ENCODE data around the gene CAPS.

CAPS gene

GRCh38 chr19:5935473-5936291, 21.6 kb downstream of the CAPS start:
- DNase-seq = no peak

- DNase-seq = no peak
Observed at GRCh38 chr19:5936292-5936592, 22.2 kb downstream of the CAPS start.

- no peak for DNase-seq
Observed at GRCh38 chr19:5937550-5937949, 23.5 kb downstream of the CAPS start.

GRCh38 chr19:5940260-5941208, 26.5 kb downstream of the CAPS start:
- no peak for DNase-seq

- no peak for DNase-seq
Observed at GRCh38 chr19:5941673-5942072, 27.6 kb downstream of the CAPS start.

GRCh38 chr19:5943045-5943444, 29.0 kb downstream of the CAPS start:
- no peak for DNase-seq

GRCh38 chr19:5943623-5944022, 29.6 kb downstream of the CAPS start:
- DNase-seq = no peak

- DNase-seq = no peak
Observed at GRCh38 chr19:5947435-5947834, 33.4 kb downstream of the CAPS start.

GRCh38 chr19:5948752-5949564, 34.9 kb downstream of the CAPS start:
- DNase-seq = no peak

GRCh38 chr19:5949792-5950305, 35.8 kb downstream of the CAPS start:
- no peak for DNase-seq

GRCh38 chr19:5950741-5951140, 36.7 kb downstream of the CAPS start:
- DNase-seq = no peak

- DNase-seq = no peak
Observed at GRCh38 chr19:5951338-5951861, 37.3 kb downstream of the CAPS start.

GRCh38 chr19:5952193-5953029, 38.4 kb downstream of the CAPS start:
- DNase-seq = no peak

GRCh38 chr19:5953030-5953589, 39.1 kb downstream of the CAPS start:
- DNase-seq = no peak

GRCh38 chr19:5953680-5954213, 39.7 kb downstream of the CAPS start:
- DNase-seq = no peak

- DNase-seq = no peak
Observed at GRCh38 chr19:5954293-5954692, 40.2 kb downstream of the CAPS start.

- no peak for DNase-seq
Observed at GRCh38 chr19:5955636-5955935, 41.5 kb downstream of the CAPS start.

GRCh38 chr19:5956323-5956722, 42.3 kb downstream of the CAPS start:
- no peak for DNase-seq

GRCh38 chr19:5956728-5957127, 42.7 kb downstream of the CAPS start:
- DNase-seq = no peak

GRCh38 chr19:5957170-5957569, 43.1 kb downstream of the CAPS start:
- no peak for DNase-seq
